Measurements from ENCODE around the gene TNP2. TPM values are rescaled to one million over a fixed set of nuclear protein-coding genes. Genes with fewer than 3 reads are reported as not detected.

The TNP2 gene
- polyA plus RNA-seq, 4 donors = not detected

DNA sequence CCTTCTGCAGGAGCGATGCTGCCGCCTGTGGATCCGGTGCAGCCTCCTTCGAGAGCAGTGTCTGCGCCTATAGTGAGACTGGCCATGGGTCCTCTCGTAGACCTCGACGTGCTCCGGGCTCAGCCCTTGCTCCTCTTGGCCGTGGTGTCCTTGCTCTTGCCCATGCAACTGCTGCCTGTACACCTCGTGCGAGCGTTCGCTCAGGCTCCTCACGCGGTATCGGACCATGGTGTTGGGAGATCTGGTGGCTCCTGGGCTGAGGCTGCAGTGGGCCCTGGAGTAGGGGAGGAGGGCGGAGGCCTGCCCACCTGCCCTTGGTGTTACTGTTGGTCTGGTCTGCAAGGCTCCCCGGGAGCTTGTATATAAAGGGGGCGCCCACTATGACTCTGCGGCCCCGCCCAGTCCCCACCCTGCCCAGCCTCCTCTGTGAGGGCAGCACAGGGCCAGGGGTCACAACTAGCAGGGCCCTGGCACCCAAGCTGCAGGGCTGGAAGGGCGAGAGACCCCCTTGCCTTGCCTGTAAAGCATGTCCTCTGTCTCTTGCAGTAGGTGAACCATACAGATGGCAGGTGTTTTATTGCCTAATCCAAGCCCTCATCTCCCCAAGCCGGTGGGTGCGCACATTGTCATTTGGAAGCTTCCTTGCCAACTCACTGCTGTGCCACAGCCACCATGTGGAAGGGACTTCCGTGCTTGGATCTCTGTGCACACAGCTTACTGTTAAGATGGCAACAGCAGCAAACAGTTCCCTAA, 7.2 kb upstream of the TNP2 start, which contains the start of gene PRM2:
PRM2 (minus strand) TSS at position 338 of the 753 bp plus-strand sequence; CDS start at position 228, 110 bp downstream.
- no peak for DNase-seq
- H3K36me3 ChIP-seq (ENCODE audit: control insufficient read depth in 3 of 3, insufficient read depth in 2 of 3, low read depth in 1 of 3, low read length in 3 of 3) = no peaks in the 10 kb centered on the region
- WGBS, 3 donors = 84 to 93% (median 92%) methylated on average over 26 of the region's 26 CpGs
- no peak for FAIRE-seq
- no peaks in the 10 kb centered on the region for H3K27me3 ChIP-seq (ENCODE audit: control insufficient read depth in 3 of 3, insufficient read depth in 3 of 3, low read length in 3 of 3)
- no peaks in the 10 kb centered on the region for H3K9me3 ChIP-seq (ENCODE audit: control insufficient read depth in 2 of 2, insufficient read depth in 1 of 2, low read depth in 1 of 2, low read length in 1 of 2)
- H3K4me1 ChIP-seq (ENCODE audit: control insufficient read depth in 3 of 3, insufficient read depth in 2 of 3, low read depth in 1 of 3, low read length in 2 of 3) = peaks cover 0 to 6% (median 0%) of the 10 kb centered on the region in 3 donors
- H3K27ac ChIP-seq (ENCODE audit: low read depth in 1 of 3, low read length in 2 of 3) = no peak within 1 kb of the TSS
- no peak within 1 kb of the TSS for H3K4me3 ChIP-seq (ENCODE audit: low read depth in 1 of 3, low read length in 3 of 3)

DNA sequence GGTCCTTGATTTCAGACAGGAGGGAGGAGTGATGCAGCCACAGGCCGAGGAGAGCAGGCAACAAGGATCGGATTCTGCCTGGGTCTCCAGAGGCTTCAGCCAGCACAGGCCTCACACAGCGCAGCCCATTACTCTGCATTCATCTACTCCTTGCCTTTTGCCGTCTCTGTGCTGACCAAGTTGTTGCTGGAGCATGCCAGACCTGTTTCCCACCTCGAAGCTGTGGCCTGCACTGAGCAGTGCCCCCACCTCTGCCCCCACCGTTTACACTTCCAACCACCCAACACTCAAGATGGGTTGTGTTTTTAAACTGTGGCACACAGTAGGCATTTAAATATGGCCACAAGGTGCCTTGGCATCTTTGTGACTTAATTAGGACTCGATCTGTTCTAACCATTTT, 5.8 kb upstream of the TNP2 start:
- no peaks in the 10 kb centered on the region for H3K36me3 ChIP-seq (ENCODE audit: control insufficient read depth in 3 of 3, insufficient read depth in 2 of 3, low read depth in 1 of 3, low read length in 3 of 3)
- H3K4me3 ChIP-seq (ENCODE audit: low read depth in 1 of 3, low read length in 3 of 3) = no peak overlapping the region
- no peak for FAIRE-seq
- no peaks in the 10 kb centered on the region for H3K9me3 ChIP-seq (ENCODE audit: control insufficient read depth in 2 of 2, insufficient read depth in 1 of 2, low read depth in 1 of 2, low read length in 1 of 2)
- DNase-seq = no peak
- no peak overlapping the region for H3K27ac ChIP-seq (ENCODE audit: low read depth in 1 of 3, low read length in 2 of 3)
- no peaks in the 10 kb centered on the region for H3K27me3 ChIP-seq (ENCODE audit: control insufficient read depth in 3 of 3, insufficient read depth in 3 of 3, low read length in 3 of 3)
- 91 to 94% (median 92%) methylated on average over 7 of the region's 7 CpGs for WGBS, 3 donors
- H3K4me1 ChIP-seq (ENCODE audit: control insufficient read depth in 3 of 3, insufficient read depth in 2 of 3, low read depth in 1 of 3, low read length in 2 of 3) = peaks cover 0 to 3% (median 0%) of the 10 kb centered on the region in 3 donors

DNA sequence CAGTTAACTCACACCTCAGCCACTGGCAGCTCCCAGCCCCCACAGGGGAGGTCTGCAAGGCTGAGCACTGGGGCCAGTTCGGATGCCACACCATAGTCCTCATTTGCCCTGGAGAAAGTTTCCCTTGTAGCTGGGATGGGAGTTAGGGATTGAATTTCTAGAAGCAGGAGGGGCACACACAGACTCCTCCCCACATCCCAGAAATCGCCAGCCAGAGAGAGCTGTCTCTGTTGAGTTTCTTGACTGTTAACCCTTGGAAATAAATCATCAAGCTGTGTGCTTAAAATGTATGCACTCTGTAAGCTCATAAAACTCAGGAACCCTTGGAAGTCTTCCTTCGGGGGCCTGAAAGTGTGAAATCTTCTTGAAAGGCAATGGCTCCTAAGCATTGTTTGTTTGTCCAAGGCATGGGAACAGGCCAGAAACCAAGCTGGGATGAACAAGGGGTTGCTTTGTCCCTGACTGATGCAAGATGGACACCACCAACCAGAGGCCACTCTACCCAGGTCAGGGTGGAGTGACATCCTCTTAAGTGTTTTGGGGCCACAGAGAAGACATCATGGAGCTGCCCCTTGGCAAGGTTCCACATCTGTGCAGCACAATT, 4.7 kb upstream of the TNP2 start:
- Histone ChIP-seq H3K4me1 (ENCODE audit: control insufficient read depth in 3 of 3, insufficient read depth in 2 of 3, low read depth in 1 of 3, low read length in 2 of 3) (no peaks in the 10 kb centered on the region), H3K27ac (ENCODE audit: low read depth in 1 of 3, low read length in 2 of 3) (no peak overlapping the region), H3K9me3 (ENCODE audit: control insufficient read depth in 2 of 2, insufficient read depth in 1 of 2, low read depth in 1 of 2, low read length in 1 of 2) (no peaks in the 10 kb centered on the region), H3K4me3 (ENCODE audit: low read depth in 1 of 3, low read length in 3 of 3) (no peak overlapping the region), H3K36me3 (ENCODE audit: control insufficient read depth in 3 of 3, insufficient read depth in 2 of 3, low read depth in 1 of 3, low read length in 3 of 3) (no peaks in the 10 kb centered on the region), H3K27me3 (ENCODE audit: control insufficient read depth in 3 of 3, insufficient read depth in 3 of 3, low read length in 3 of 3) (no peaks in the 10 kb centered on the region)
- FAIRE-seq = no peak
- 66 to 75% (median 69%) methylated on average over 3 of the region's 3 CpGs for WGBS, 3 donors
- no peak for DNase-seq

GRCh38 chr16:11272921-11273720, 4.0 kb upstream of the TNP2 start, which contains the start of gene PRM3:
Gene PRM3 (minus strand): TSS chr16:11273629. CDS start chr16:11273595, 34 bp downstream.
- 85 to 87% (median 86%) methylated on average over 30 of the region's 30 CpGs for WGBS, 3 donors
- DNase-seq (no peak), FAIRE-seq (no peak)
- H3K36me3 ChIP-seq (ENCODE audit: control insufficient read depth in 3 of 3, insufficient read depth in 2 of 3, low read depth in 1 of 3, low read length in 3 of 3) = no peaks in the 10 kb centered on the region
- H3K4me1 ChIP-seq (ENCODE audit: control insufficient read depth in 3 of 3, insufficient read depth in 2 of 3, low read depth in 1 of 3, low read length in 2 of 3) = no peaks in the 10 kb centered on the region
- H3K9me3 ChIP-seq (ENCODE audit: control insufficient read depth in 2 of 2, insufficient read depth in 1 of 2, low read depth in 1 of 2, low read length in 1 of 2) = no peaks in the 10 kb centered on the region
- H3K27ac ChIP-seq (ENCODE audit: low read depth in 1 of 3, low read length in 2 of 3) = no peak within 1 kb of the TSS
- H3K27me3 ChIP-seq (ENCODE audit: control insufficient read depth in 3 of 3, insufficient read depth in 3 of 3, low read length in 3 of 3) = no peaks in the 10 kb centered on the region
- no peak within 1 kb of the TSS for H3K4me3 ChIP-seq (ENCODE audit: low read depth in 1 of 3, low read length in 3 of 3)

DNA sequence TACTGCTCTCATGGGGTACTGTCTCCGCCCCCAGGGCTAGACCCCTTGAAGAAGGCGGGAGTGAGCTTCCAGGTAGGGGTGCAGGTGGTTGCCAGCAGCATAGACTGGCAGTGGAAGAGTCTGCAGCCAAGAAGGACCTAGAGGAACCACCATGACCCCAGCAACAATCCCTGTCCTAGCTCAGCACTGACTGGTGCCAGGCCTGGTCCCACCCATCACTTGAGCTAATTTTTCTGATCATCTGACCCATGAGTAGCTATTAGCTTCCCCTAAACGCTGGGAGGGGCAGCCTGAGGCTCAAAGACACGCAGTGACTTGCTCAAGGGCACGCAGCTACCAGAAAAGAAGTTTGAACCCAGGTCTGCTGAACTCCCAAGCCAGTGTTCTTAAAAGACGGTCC, 3.4 kb upstream of the TNP2 start:
- no peaks in the 10 kb centered on the region for H3K27me3 ChIP-seq (ENCODE audit: control insufficient read depth in 3 of 3, insufficient read depth in 3 of 3, low read length in 3 of 3)
- no peaks in the 10 kb centered on the region for H3K36me3 ChIP-seq (ENCODE audit: control insufficient read depth in 3 of 3, insufficient read depth in 2 of 3, low read depth in 1 of 3, low read length in 3 of 3)
- no peak overlapping the region for H3K27ac ChIP-seq (ENCODE audit: low read depth in 1 of 3, low read length in 2 of 3)
- H3K4me3 ChIP-seq (ENCODE audit: low read depth in 1 of 3, low read length in 3 of 3) = no peak overlapping the region
- no peaks in the 10 kb centered on the region for H3K9me3 ChIP-seq (ENCODE audit: control insufficient read depth in 2 of 2, insufficient read depth in 1 of 2, low read depth in 1 of 2, low read length in 1 of 2)
- H3K4me1 ChIP-seq (ENCODE audit: control insufficient read depth in 3 of 3, insufficient read depth in 2 of 3, low read depth in 1 of 3, low read length in 2 of 3) = no peaks in the 10 kb centered on the region
- no peak for FAIRE-seq
- DNase-seq = no peak
- 82 to 88% (median 86%) methylated on average over 6 of the region's 6 CpGs for whole genome bisulfite sequencing, 3 donors

- Histone ChIP-seq H3K36me3 (ENCODE audit: control insufficient read depth in 3 of 3, insufficient read depth in 2 of 3, low read depth in 1 of 3, low read length in 3 of 3) (no peaks in the 10 kb centered on the region), H3K4me1 (ENCODE audit: control insufficient read depth in 3 of 3, insufficient read depth in 2 of 3, low read depth in 1 of 3, low read length in 2 of 3) (no peaks in the 10 kb centered on the region), H3K27ac (ENCODE audit: low read depth in 1 of 3, low read length in 2 of 3) (no peak overlapping the region), H3K9me3 (ENCODE audit: control insufficient read depth in 2 of 2, insufficient read depth in 1 of 2, low read depth in 1 of 2, low read length in 1 of 2) (no peaks in the 10 kb centered on the region), H3K27me3 (ENCODE audit: control insufficient read depth in 3 of 3, insufficient read depth in 3 of 3, low read length in 3 of 3) (no peaks in the 10 kb centered on the region), H3K4me3 (ENCODE audit: low read depth in 1 of 3, low read length in 3 of 3) (no peak overlapping the region)
- DNase-seq = no peak
- FAIRE-seq = no peak
- 95 to 98% (median 97%) methylated on average over 10 of the region's 10 CpGs for WGBS, 3 donors
Observed at GRCh38 chr16:11271610-11272009, 2.5 kb upstream of the TNP2 start.

DNA sequence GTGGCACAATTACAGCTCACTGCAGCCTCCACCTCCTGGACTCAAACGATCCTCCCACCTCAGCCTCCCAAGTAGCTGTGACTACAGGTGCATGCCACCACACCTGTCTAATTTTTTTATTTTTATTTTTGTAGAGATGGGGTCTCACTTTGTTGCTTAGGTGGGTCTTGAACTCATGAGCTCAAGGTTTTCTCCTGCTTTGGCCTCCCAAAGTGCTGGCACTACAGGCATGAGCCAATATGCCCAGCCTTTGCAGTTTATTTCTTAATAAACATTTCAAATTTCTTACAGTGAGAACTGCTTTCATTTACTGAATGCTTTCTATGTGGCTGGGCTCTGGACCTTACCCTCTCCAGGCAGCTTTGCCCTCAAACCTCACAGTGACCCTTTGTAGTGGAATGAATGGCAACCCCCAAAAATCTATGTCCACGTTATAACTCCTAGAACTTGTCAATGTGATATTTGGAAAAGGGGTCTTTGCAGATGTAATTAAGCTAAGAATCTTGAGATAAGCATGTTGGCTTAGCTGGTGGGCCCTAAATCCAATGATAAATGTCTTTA, 1.6 kb upstream of the TNP2 start:
- 87 to 90% (median 88%) methylated on average over 2 of the region's 2 CpGs for WGBS, 3 donors

DNA sequence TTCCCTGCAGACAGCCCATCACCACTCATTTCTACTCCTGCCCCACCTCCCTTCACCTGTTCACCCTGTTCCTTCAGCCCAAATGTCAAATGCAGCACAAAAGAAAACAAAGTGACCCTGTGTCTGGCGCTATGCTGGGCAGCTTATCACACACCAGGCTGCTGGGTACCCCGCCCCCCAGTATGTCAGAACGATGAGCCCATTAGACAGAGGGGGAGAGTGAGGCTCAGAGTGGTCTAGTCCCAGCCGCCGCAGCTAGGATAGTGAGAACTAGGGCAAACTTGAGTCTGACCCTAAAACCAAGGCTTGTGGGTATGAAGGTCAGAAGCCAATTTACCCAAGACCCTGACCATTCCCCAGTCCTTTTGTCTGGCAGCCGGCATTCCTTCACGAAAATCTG, 4.0 kb downstream of the TNP2 start:
- WGBS, 3 donors = 79 to 94% (median 91%) methylated on average over 7 of the region's 7 CpGs
- Histone ChIP-seq H3K4me3 (ENCODE audit: low read depth in 1 of 3, low read length in 3 of 3) (no peak overlapping the region), H3K27ac (ENCODE audit: low read depth in 1 of 3, low read length in 2 of 3) (no peak overlapping the region), H3K36me3 (ENCODE audit: control insufficient read depth in 3 of 3, insufficient read depth in 2 of 3, low read depth in 1 of 3, low read length in 3 of 3) (no peaks in the 10 kb centered on the region), H3K27me3 (ENCODE audit: control insufficient read depth in 3 of 3, insufficient read depth in 3 of 3, low read length in 3 of 3) (no peaks in the 10 kb centered on the region), H3K9me3 (ENCODE audit: control insufficient read depth in 2 of 2, insufficient read depth in 1 of 2, low read depth in 1 of 2, low read length in 1 of 2) (no peaks in the 10 kb centered on the region), H3K4me1 (ENCODE audit: control insufficient read depth in 3 of 3, insufficient read depth in 2 of 3, low read depth in 1 of 3, low read length in 2 of 3) (no peaks in the 10 kb centered on the region)
- no peak for FAIRE-seq
- no peak for DNase-seq

More for the DNA sequence above, 1.6 kb upstream of the TNP2 start:
- H3K27me3 ChIP-seq (ENCODE audit: control insufficient read depth in 3 of 3, insufficient read depth in 3 of 3, low read length in 3 of 3) = no peaks in the 10 kb centered on the region
- no peak for DNase-seq
- H3K9me3 ChIP-seq (ENCODE audit: control insufficient read depth in 2 of 2, insufficient read depth in 1 of 2, low read depth in 1 of 2, low read length in 1 of 2) = no peaks in the 10 kb centered on the region
- FAIRE-seq = no peak
- no peaks in the 10 kb centered on the region for H3K4me1 ChIP-seq (ENCODE audit: control insufficient read depth in 3 of 3, insufficient read depth in 2 of 3, low read depth in 1 of 3, low read length in 2 of 3)
- no peaks in the 10 kb centered on the region for H3K36me3 ChIP-seq (ENCODE audit: control insufficient read depth in 3 of 3, insufficient read depth in 2 of 3, low read depth in 1 of 3, low read length in 3 of 3)
- no peak overlapping the region for H3K27ac ChIP-seq (ENCODE audit: low read depth in 1 of 3, low read length in 2 of 3)
- no peak overlapping the region for H3K4me3 ChIP-seq (ENCODE audit: low read depth in 1 of 3, low read length in 3 of 3)

Measured in small intestine (tissue), 7 donors.